GM18868 (cell line): ENCODE data around the gene ANKS1B.
"Not testable (repeated sequence)": the region's sequence is repeated elsewhere in the genome, so short reads cannot be mapped to it uniquely, and the experiment has no call there.

ENCODE experiments used
- ATAC-seq: cut with Tn5 transposase; IDR thresholded peaks from one replicate; pipeline ENCODE4 v1.9.1; 2021; ENCODE audit warnings: mild to moderate bottlenecking, moderate library complexity; ENCODE audit not compliant: unreplicated experiment

The ANKS1B gene

DNA sequence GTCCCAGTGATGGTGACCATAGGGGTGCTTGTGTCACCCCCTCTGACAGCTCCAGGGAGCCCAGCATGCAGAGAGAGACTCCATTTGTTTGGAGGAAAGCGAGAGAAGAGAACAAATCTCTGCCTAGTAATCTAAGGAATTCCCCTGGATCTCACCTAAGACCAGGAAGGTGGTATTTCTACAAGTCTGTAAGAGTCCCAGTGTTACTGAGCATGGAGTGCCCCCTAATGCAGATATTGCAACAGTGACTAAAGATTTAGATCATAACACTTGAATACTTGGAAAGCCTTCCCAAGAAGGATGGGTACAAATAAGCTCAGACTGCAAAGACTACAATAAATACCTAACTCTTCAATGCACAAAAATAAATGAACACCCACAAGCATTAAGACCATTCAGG lies 697.6 kb downstream of the ANKS1B start:
- ATAC-seq: no peak

DNA sequence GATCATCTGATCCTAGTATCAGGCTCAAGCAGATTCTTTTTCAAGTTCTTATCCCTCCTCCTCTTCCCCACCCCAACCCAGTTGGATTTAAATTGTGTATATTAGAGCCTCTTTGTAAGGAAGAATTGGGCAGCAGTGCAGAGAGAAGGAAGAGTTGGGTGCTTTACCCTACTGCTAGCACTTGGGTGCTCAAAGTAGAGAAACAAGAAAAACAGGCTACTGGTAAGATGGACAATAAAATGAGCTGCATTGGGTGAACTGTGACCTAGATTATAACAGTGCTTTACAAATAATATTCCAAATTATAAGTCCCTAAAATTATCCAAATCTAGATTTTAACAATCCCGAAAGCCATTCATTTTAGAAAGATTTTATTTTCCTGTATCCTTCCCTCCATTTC lies 700.6 kb downstream of the ANKS1B start:
- no peak for ATAC-seq

- no peak for ATAC-seq
These were observed 702.1 kb downstream of the ANKS1B start for GRCh38 chr12:99282624-99283023.

- no peak for ATAC-seq
These were observed 702.6 kb downstream of the ANKS1B start for GRCh38 chr12:99282086-99282485.

DNA sequence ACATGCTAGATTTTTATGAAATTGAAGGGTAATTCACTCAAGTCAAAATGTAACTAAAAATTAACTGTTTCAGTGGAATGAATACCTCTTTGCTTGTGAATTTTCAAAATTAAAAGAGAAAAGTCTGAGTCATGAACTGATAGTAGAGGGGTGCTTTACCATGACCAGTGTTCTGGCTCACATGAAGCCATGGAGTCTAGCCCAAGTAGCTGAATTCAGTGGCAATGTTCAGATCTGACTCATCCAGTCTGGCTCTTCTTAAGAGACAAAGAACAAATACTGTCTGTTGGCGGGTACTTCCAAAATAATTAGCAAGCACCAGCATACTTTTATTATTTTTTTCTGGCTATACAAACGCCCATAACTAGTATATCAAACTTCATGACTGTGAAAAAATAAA lies 703.5 kb downstream of the ANKS1B start:
- ATAC-seq: peak; percentile 81

DNA sequence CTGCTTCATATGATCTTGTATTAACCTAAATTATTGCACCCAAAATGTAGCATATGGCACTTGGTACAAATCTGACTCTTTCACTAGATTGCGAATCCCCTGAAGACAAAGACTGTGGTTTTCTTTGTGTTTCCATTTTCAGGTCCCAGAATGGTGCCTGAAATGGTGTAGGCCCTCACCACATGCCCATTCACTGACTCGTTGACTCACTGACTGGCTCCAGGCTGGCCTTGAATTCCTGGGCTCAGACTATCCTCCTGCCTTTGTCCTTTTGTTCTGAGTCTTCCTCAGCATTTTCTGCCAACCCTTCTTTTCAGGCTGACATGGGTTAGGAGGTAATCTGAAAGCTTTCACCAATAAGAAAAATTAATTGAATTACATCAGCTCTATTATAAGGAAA lies 705.8 kb downstream of the ANKS1B start:
- no peak for ATAC-seq

GRCh38 chr12:99277591-99278379 lies 707.0 kb downstream of the ANKS1B start:
- no peak for ATAC-seq

DNA sequence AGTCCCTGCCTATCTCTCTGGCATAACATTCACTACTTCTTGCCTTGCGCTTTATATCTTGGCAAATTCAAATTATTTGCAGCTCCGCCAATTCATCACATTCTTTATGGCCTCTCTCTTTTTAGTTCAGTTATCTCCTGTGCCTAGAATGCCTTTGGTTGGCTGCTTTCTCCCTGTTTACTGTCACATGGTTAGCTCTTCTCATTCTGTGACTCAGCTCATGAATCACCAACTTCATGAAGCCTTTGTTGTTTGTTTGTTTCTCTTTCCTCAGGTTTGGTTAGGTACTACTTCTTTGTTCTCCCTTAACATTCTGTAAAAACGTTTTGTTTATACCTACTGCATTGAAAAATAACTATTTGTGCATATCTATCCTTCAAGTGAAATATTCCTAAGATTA lies 713.7 kb downstream of the ANKS1B start:
- ATAC-seq: no peak

GRCh38 chr12:99267038-99267437 lies 717.7 kb downstream of the ANKS1B start:
- no peak for ATAC-seq

DNA sequence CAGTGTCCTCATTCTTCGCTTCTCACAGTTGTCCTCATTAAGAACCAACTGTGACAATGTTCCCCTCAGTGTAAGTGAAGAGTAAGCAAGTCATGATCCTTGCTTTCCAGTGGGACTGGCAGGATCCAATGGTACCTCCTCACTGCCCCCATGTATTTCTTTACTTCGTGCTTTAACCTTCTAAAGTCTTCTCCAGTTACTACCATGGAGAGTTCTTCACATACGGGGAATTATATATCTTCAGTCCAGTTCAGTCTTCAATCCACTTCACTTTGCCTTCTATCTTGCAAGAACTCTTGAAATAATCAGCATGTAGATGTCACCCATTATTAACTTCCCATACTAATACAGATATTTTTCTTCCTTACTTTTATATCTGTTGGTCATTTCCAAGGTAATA lies 719.1 kb downstream of the ANKS1B start:
- no peak for ATAC-seq

DNA sequence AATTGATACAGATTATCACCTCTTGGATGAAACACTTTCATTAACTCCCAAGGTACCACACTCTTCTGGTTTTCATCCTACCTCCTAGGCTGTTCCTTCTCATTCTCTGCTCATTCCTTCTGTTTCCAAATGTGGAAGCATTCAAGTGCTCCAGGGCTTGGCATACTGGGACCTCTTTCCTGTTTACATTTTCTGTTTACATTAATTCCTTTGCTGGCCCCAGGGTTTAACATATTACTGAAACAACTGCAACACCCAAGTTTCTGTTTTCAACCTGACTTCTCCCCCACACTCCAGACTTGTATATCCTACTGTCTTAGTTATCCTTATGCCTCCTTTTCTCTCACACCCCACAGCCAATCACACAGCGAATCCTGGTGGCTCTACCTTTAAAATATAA lies 723.5 kb downstream of the ANKS1B start:
- no peak for ATAC-seq

- no peak for ATAC-seq
These were observed 724.2 kb downstream of the ANKS1B start for GRCh38 chr12:99260456-99260996.

DNA sequence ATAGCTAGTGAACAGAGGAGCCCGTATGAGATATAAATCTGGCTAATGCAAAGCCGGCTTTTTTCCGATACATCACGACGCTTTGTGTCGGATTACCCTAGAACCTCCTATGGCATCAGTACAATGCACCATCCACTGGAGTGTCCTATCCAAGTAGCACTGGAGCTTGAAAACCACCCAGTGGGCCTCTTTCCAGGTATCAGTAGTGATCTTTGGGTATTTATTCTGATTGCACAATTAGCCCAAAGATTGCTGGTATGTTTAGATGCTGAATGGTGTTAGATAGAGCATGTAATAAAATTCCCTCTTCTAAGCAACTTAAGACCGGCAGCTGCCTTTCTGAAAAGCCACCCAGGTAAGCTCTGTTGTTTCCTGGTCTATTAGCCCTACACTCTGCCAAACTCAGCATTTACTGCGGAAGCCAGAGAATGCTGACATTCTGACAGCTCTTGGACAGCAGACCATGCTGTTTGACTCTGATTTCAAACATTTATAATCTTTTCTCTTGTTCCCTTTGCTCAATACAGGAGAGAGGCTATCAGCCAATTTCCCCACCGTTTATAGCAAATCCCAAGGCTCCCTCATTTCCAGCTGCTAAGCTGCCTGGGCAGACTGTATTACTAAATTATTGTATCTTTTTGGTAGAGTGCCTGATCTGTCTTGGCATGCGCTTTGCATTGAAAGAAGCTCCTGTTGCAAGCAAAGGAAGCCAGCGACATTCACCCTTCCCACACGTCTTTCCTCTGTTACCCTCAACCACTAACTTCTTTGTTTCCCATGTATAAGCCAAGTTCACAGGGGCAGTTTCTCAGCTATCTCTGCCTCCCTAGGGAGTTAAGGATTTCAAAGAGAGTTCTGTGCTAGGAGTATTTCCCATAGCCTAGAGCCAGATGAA lies 725.4 kb downstream of the ANKS1B start:
- ATAC-seq: no peak

DNA sequence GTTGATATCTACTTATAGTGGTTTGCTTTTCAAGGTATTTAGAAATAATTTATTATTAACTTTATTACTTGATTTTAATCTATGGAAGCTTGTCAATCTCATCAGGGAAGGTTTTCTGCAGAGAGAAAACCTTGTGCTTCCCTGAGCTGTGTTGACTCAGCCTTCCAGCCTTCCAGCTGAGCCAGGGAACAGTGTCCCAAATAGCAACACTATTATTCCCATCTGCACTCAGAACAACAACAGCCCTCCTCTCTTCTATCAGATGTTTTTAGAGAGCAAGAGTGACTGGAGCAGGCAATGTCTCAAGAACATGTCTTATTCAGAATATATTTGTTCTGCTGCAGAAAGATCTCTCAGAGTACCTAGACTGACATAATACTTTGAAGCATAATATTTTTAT lies 727.1 kb downstream of the ANKS1B start:
- no peak for ATAC-seq

DNA sequence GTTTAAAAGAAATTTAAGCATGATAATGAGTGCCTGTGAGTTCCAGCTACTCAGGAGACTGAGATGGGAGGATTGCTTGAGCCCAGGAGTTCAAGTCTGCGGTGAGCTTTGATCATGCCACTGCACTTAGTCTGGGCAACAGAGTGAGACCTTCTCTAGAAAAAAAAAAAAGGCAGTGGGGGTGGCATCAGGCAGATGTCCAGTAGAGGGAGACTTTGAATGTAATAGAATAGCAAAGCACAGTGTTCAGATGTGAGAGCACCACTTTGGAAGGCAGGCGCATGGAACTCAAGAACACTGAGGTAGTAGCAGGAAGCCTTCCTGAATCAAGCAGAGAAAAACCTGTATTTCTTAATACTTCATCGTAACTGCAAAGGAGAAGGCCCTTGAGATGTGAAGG lies 731.7 kb downstream of the ANKS1B start:
- ATAC-seq: peak; percentile 53

- no peak for ATAC-seq
These were observed 734.6 kb downstream of the ANKS1B start for GRCh38 chr12:99250091-99250490.

DNA sequence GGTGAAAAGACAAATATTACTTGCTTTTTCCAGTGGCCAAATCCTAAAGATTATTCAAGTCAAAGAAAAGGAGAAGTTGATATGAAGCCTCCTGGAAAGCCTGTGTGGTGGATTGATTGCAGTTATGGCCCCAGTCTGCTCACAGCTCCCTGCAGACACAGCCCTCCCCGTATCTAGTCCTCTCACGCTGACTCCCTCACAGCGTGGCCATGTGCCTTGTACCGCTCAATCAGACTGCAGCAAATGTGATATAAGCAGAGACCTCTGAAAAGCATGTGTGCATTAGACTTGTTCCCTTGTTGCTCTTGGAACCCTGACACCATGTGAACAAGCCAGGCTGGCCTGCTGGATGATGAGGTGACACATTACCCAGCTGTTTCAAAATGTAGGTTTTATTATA lies 735.2 kb downstream of the ANKS1B start:
- no peak for ATAC-seq

DNA sequence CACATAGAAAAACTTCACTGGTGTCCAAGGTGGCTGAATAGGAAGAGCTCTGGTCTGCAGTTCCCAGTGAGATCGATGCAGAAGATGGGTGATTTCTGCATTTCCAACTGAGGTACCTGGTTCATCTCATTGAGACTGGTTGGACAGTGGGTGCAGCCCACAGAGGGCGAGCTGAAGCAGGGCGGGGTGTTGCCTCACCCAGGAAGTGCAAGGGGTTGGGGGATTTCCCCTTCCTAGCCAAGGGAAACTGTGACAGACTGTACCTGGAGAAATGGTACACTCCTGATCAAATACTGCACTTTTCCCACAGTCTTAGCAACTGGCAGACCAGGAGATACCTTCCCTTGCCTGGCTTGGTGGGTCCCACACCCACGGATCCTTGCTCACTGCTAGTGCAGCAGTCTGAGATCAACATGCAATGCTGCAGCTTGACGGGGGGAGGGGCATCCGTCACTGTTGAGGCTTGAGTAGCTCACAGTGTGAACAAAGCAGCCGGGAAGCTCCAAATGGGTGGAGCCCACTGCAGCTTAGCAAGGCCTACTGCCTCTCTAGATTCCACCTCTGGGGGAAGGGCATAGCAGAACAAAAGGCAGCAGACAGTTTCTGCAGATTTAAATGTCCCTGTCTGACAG lies 746.7 kb downstream of the ANKS1B start:
- ATAC-seq: not testable (repeated sequence)

DNA sequence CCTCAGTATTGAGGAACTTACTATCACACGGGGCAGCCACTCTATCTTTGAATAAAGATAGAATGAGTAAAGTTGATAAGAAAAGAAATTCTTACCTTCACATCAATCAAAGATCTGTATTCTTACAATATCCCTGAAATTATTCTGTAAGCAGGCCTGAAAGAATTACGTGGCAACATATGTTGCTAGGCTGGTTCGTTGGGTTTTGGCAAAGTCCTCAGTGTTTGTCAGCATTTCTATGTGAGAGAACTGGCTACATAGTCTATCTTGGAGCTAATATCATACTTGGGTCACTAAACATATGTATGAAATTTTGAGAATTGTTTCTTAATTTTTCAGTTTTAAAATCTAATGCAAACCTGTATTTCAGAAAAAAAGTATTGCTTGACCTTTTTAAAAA lies 749.4 kb downstream of the ANKS1B start:
- no peak for ATAC-seq

DNA sequence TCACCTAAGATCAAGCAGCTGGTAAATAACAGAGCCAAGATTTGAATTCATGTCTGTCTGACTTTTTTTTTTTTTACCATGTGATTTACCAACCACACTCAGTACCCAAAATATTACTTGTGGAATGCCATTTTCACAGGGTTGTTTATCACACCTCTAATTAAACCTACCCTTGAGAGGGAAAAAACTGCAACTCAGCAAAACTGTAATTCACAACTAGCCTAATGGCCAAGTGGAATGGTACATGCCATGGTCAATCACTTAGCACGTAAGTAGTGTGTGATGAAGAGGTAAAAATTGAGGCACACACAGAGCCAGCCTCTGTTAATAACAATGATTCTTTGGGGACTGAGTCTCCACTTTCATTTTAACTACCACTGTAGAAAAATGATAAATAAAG lies 750.0 kb downstream of the ANKS1B start:
- no peak for ATAC-seq

DNA sequence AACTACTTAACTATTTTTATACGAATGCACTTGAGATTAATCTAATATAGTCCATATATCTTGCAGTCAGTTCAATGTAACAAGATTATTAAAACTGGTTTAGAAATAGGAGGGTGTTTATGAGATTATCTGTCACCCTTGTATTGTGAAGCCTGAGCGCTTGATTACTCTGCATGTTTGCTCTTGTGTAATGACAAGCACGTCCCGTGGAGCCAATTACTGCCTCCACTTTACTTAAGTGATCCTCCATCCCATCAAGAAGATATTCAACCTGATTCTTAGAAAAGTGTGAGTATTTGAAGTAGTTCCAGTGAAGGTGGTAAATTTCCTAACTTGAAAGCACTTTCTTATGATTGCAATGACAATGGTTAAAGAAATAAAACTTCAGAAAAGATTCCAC lies 752.4 kb downstream of the ANKS1B start:
- no peak for ATAC-seq
